RWPE2 (cell line): ENCODE results near the gene KCTD10.

Source experiments
- ATAC-seq: fragments of 200-7000 bp; cut with Tn5 transposase; 3 replicates; pipeline ENCODE4 v1.9.1; 2021; ENCODE audit warnings: low read depth
- DNase-seq: peaks from one replicate; pipeline ENCODE4 v3.0.0-alpha.2; 2020; ENCODE audit warnings: low spot score
- H3K27ac ChIP-seq: fragments of 450-650 bp; 2 replicates; pipeline ENCODE4 v1.5.1; 2017; ENCODE audit warnings: mild to moderate bottlenecking; ENCODE audit not compliant: poor library complexity, severe bottlenecking
- H3K27me3 ChIP-seq: fragments of 250-450 bp; sonication (Bioruptor Pico); 2 replicates; pipeline ENCODE4 v1.5.1; 2021; ENCODE audit warnings: mild to moderate bottlenecking, moderate library complexity; ENCODE audit not compliant: insufficient read depth, poor library complexity, severe bottlenecking
- H3K36me3 ChIP-seq: fragments of 250-450 bp; sonication (Bioruptor Pico); 2 replicates; pipeline ENCODE4 v1.5.1; 2020; ENCODE audit warnings: low read depth, mild to moderate bottlenecking, moderate library complexity
- H3K4me1 ChIP-seq: fragments of 250-450 bp; sonication (Bioruptor Pico); 2 replicates; pipeline ENCODE4 v1.5.1; 2021; ENCODE audit warnings: mild to moderate bottlenecking, moderate library complexity; ENCODE audit not compliant: insufficient read depth, poor library complexity, severe bottlenecking
- H3K4me3 ChIP-seq: fragments of 250-450 bp; sonication (Bioruptor Pico); 2 replicates; pipeline ENCODE4 v1.5.1; 2021; ENCODE audit warnings: mild to moderate bottlenecking, moderate library complexity; ENCODE audit not compliant: severe bottlenecking
- H3K9me3 ChIP-seq: fragments of 250-450 bp; sonication (Bioruptor Pico); 2 replicates; pipeline ENCODE4 v1.5.1; 2021; ENCODE audit warnings: mild to moderate bottlenecking, moderate library complexity; ENCODE audit not compliant: severe bottlenecking
- CTCF ChIP-seq: fragments of 450-650 bp; IDR thresholded peaks from one replicate; pipeline ENCODE4 v1.5.1; 2017; ENCODE audit warnings: mild to moderate bottlenecking, moderate library complexity; ENCODE audit not compliant: poor library complexity, severe bottlenecking

KCTD10 gene

GRCh38 chr12:109464642-109465351 is 12.3 kb downstream of the KCTD10 start:
- TF ChIP-seq CTCF = no peak
- H3K27ac ChIP-seq = peak overlapping the region; percentile 95
- H3K9me3 ChIP-seq = no peaks in the 10 kb centered on the region
- ATAC-seq = no peak
- peaks cover 37% of the 10 kb centered on the region for H3K4me1 ChIP-seq
- no peak for DNase-seq
- peaks cover 37% of the 10 kb centered on the region for H3K36me3 ChIP-seq
- no peaks in the 10 kb centered on the region for H3K27me3 ChIP-seq
- H3K4me3 ChIP-seq = no peak overlapping the region

GRCh38 chr12:109463756-109464155 is 13.3 kb downstream of the KCTD10 start:
- H3K36me3 ChIP-seq = peaks cover 37% of the 10 kb centered on the region
- peaks cover 37% of the 10 kb centered on the region for H3K4me1 ChIP-seq
- no peak for TF ChIP-seq CTCF
- no peak overlapping the region for H3K4me3 ChIP-seq
- no peaks in the 10 kb centered on the region for H3K9me3 ChIP-seq
- H3K27ac ChIP-seq = peak overlapping the region; percentile 95
- no peak for ATAC-seq
- no peaks in the 10 kb centered on the region for H3K27me3 ChIP-seq
- no peak for DNase-seq

DNA sequence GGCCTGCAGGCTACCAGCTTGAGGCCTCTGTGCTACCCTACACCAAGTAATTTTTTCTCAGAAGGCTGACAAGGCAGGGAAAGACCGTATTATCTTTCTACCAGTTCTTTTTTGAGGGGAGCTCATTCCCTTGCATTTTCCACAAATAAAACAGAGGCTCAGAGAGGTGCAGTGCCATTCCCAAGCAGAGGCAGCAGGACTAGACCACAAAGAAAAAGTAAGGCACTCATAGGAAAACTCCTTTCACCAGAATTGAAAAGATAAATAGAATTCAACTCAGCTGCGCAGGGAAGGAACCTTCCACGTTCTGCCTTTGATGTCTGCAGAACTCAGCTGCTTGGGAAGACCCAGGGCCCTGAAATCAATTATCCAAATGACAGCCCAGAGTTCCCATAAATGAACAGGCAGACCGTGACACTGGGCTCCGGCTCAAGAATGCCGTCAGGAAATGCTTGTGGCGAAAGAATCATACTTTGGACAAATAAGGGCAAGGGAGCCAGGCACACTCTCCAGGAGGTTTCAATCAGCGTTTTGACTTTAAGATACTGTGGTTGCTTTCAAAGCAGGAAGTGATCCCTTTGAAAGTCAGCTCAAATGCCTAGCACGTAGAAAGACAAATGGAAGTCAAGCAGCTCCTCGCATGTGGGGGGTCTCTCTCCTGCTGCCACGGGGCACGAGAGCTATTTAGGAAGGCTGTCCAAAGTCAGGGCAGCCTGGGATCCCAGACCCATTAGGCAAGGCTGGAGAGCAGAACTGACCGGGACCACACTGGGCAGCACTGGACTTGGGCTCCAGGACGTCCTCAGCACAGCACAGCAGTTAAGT is 14.0 kb downstream of the KCTD10 start:
- TF ChIP-seq CTCF = no peak
- H3K27ac ChIP-seq = peak overlapping the region; percentile 95
- H3K4me1 ChIP-seq = peaks cover 37% of the 10 kb centered on the region
- H3K36me3 ChIP-seq = peaks cover 36% of the 10 kb centered on the region
- H3K27me3 ChIP-seq = no peaks in the 10 kb centered on the region
- no peaks in the 10 kb centered on the region for H3K9me3 ChIP-seq
- DNase-seq (no peak), ATAC-seq (peak; percentile 76)
- no peak overlapping the region for H3K4me3 ChIP-seq

- Histone ChIP-seq H3K36me3 (peaks cover 36% of the 10 kb centered on the region), H3K27ac (peak overlapping the region; percentile 95), H3K9me3 (no peaks in the 10 kb centered on the region), H3K4me1 (peaks cover 37% of the 10 kb centered on the region), H3K4me3 (no peak overlapping the region), H3K27me3 (no peaks in the 10 kb centered on the region)
- no peak for TF ChIP-seq CTCF
- peak; percentile 88 for ATAC-seq
- peak; percentile 97 for DNase-seq
Measured at GRCh38 chr12:109461846-109462756, 15.0 kb downstream of the KCTD10 start.
